ENCODE results near the gene LRRC14B.
A peak's percentile ranks its signal among the peaks of the same experiment; 100 is the strongest.

LRRC14B gene

GRCh38 chr5:192691-192969 lies 1.3 kb downstream of the LRRC14B start:
- peaks cover 36% of the 10 kb centered on the region for H3K4me1 Mint-ChIP-seq
- H3K4me3 Mint-ChIP-seq: peak overlapping the region in 2 of 3 experiments; percentile 4 to 72
- H3K9me3 Mint-ChIP-seq: no peaks in the 10 kb centered on the region
- no peak for TF ChIP-seq CTCF (IDR thresholded peaks at IDR 0.05; ENCODE audit: unreplicated experiment in 3 of 3)
- H3K27ac Mint-ChIP-seq: no peak overlapping the region
- H3K36me3 Mint-ChIP-seq (ENCODE audit: low read depth): no peaks in the 10 kb centered on the region
- peaks cover 6% of the 10 kb centered on the region for H3K27me3 Mint-ChIP-seq (ENCODE audit: low read depth)

GRCh38 chr5:192970-193831 lies 1.9 kb downstream of the LRRC14B start:
- Mint-ChIP-seq H3K4me1 (peaks cover 34% of the 10 kb centered on the region), H3K27ac (no peak overlapping the region), H3K36me3 (ENCODE audit: low read depth) (no peaks in the 10 kb centered on the region), H3K9me3 (no peaks in the 10 kb centered on the region), H3K4me3 (no peak overlapping the region), H3K27me3 (ENCODE audit: low read depth) (peaks cover 5% of the 10 kb centered on the region)
- TF ChIP-seq CTCF (IDR thresholded peaks at IDR 0.05; ENCODE audit: unreplicated experiment in 3 of 3): no peak

- no peak overlapping the region for H3K4me3 Mint-ChIP-seq
- no peaks in the 10 kb centered on the region for H3K36me3 Mint-ChIP-seq (ENCODE audit: low read depth)
- H3K4me1 Mint-ChIP-seq: peaks cover 25% of the 10 kb centered on the region
- H3K9me3 Mint-ChIP-seq: no peaks in the 10 kb centered on the region
- no peak for TF ChIP-seq CTCF (IDR thresholded peaks at IDR 0.05; ENCODE audit: unreplicated experiment in 3 of 3)
- H3K27ac Mint-ChIP-seq: no peak overlapping the region
- peaks cover 3% of the 10 kb centered on the region for H3K27me3 Mint-ChIP-seq (ENCODE audit: low read depth)
These were observed 2.8 kb downstream of the LRRC14B start for GRCh38 chr5:194102-194501.

GRCh38 chr5:194603-195209 lies 3.4 kb downstream of the LRRC14B start:
- H3K9me3 Mint-ChIP-seq: no peaks in the 10 kb centered on the region
- no peaks in the 10 kb centered on the region for H3K36me3 Mint-ChIP-seq (ENCODE audit: low read depth)
- H3K27ac Mint-ChIP-seq: no peak overlapping the region
- H3K4me3 Mint-ChIP-seq: no peak overlapping the region
- peaks cover 3% of the 10 kb centered on the region for H3K27me3 Mint-ChIP-seq (ENCODE audit: low read depth)
- peaks cover 25% of the 10 kb centered on the region for H3K4me1 Mint-ChIP-seq
- TF ChIP-seq CTCF (IDR thresholded peaks at IDR 0.05; ENCODE audit: unreplicated experiment in 3 of 3): no peak

GRCh38 chr5:195401-196160 lies 4.3 kb downstream of the LRRC14B start:
- H3K27me3 Mint-ChIP-seq (ENCODE audit: low read depth): peaks cover 3% of the 10 kb centered on the region
- TF ChIP-seq CTCF (IDR thresholded peaks at IDR 0.05; ENCODE audit: unreplicated experiment in 3 of 3): peak in 1 of 3 experiments; percentile 15
- H3K4me3 Mint-ChIP-seq: no peak overlapping the region
- H3K27ac Mint-ChIP-seq: no peak overlapping the region
- peaks cover 21% of the 10 kb centered on the region for H3K4me1 Mint-ChIP-seq
- no peaks in the 10 kb centered on the region for H3K9me3 Mint-ChIP-seq
- no peaks in the 10 kb centered on the region for H3K36me3 Mint-ChIP-seq (ENCODE audit: low read depth)
